ENCODE data around the gene GFI1B. TPM values are rescaled to one million over a fixed set of nuclear protein-coding genes. Genes with fewer than 3 reads are reported as not detected.
A peak's percentile ranks its signal among the peaks of the same experiment; 100 is the strongest.

The GFI1B gene
- total RNA-seq, 1 donor from 2014 or later = not detected

DNA sequence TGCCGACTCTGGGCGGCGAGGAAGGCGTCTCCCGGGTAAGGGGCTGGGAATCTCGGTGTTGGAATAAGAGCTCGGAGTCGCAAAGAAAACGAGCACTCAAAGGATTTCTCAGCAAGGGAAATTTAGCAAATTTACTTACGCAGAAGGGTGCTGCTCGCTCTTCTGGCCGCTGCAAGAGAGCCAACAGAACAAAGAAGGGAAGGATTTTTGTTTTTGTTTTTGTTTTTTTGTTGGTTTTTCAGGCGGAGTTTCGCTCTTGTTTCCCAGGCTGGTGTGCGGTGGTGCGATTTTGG, 52.6 kb downstream of the GFI1B start:
- Histone ChIP-seq H3K36me3 (no peaks in the 10 kb centered on the region), H3K9me3 (no peaks in the 10 kb centered on the region), H3K27ac (peak overlapping the region; percentile 80 to 91), H3K4me1 (peaks cover 10 to 23% of the 10 kb centered on the region in 2 donors), H3K4me3 (peak overlapping the region; percentile 86 to 96), H3K27me3 (no peaks in the 10 kb centered on the region)
- no peak for DNase-seq (ENCODE audit: low spot score in 2 of 2)
- intact Hi-C loops (cut with DNase I) = loop anchor here (2.0 to 5.0 kb wide), 2 partner anchors 118 to 306 kb away; partner anchors contain the start of gene SURF6
- TF ChIP-seq, protein P1, sequence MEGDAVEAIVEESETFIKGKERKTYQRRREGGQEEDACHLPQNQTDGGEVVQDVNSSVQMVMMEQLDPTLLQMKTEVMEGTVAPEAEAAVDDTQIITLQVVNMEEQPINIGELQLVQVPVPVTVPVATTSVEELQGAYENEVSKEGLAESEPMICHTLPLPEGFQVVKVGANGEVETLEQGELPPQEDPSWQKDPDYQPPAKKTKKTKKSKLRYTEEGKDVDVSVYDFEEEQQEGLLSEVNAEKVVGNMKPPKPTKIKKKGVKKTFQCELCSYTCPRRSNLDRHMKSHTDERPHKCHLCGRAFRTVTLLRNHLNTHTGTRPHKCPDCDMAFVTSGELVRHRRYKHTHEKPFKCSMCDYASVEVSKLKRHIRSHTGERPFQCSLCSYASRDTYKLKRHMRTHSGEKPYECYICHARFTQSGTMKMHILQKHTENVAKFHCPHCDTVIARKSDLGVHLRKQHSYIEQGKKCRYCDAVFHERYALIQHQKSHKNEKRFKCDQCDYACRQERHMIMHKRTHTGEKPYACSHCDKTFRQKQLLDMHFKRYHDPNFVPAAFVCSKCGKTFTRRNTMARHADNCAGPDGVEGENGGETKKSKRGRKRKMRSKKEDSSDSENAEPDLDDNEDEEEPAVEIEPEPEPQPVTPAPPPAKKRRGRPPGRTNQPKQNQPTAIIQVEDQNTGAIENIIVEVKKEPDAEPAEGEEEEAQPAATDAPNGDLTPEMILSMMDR (IDR thresholded peaks at IDR 0.05) = no peak

GRCh38 chr9:133031496-133031911, 53.0 kb downstream of the GFI1B start:
- Histone ChIP-seq H3K4me1 (peaks cover 10 to 23% of the 10 kb centered on the region in 2 donors), H3K27me3 (no peaks in the 10 kb centered on the region), H3K27ac (no peak overlapping the region), H3K9me3 (no peaks in the 10 kb centered on the region), H3K4me3 (peak overlapping the region; percentile 86 to 96), H3K36me3 (no peaks in the 10 kb centered on the region)
- intact Hi-C loops (cut with DNase I) = loop anchor here (2.0 to 5.0 kb wide), 2 partner anchors 117 to 306 kb away; partner anchors contain the start of gene SURF6
- TF ChIP-seq, protein P1 (IDR thresholded peaks at IDR 0.05) = no peak
- no peak for DNase-seq (ENCODE audit: low spot score in 2 of 2)

DNA sequence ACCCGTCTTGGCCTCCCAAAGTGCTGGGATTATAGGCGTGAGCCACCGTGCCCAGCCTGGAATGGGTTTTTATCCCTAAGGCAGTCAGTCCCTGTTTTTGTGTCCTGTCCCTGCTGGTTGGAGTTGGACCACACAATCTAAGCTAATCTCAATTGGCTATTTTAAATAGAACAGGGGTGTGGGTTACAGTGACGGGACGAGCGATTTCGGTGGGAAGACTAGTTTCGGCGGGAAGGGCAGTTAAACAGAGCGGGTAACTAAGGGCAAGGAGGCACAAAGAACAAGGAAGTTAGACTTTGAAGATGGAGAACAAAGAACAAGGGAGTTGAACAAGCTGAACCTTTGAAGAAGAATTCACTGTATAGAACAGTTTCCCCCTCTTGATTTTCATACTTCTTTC, 53.7 kb downstream of the GFI1B start:
- intact Hi-C loops (cut with DNase I) = loop anchor here (5.0 kb wide), 1 partner anchor 305 kb away; the partner anchor contains the start of gene SURF6
- no peaks in the 10 kb centered on the region for H3K9me3 ChIP-seq
- peaks cover 10 to 23% of the 10 kb centered on the region in 2 donors for H3K4me1 ChIP-seq
- TF ChIP-seq, protein P1 (IDR thresholded peaks at IDR 0.05) = no peak
- no peaks in the 10 kb centered on the region for H3K27me3 ChIP-seq
- no peaks in the 10 kb centered on the region for H3K36me3 ChIP-seq
- DNase-seq (ENCODE audit: low spot score in 2 of 2) = no peak
- H3K4me3 ChIP-seq = peak overlapping the region in 1 of 2 donors; percentile 96
- H3K27ac ChIP-seq = no peak overlapping the region

DNA sequence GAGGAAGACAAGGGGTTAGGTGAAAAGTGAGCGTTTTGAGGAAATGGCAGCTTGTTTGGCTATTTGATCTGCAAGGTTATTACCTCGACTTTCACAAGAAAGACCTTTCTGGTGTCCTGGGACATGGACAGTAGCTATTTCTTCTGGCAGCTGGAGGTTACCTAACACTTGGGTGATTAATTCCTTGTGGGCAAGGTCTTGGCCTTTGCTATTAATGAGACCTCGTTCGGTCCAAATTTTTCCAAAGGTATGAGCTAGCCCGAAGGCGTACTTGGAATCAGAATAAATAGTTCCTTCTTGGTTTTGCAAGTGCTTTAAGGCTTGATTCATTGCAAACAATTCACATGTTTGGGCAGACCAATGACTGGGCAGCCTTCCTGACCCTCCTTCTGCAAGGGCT, 57.2 kb downstream of the GFI1B start:
- peaks cover 10 to 15% of the 10 kb centered on the region in 2 donors for H3K4me1 ChIP-seq
- no peak overlapping the region for H3K4me3 ChIP-seq
- H3K27me3 ChIP-seq = no peaks in the 10 kb centered on the region
- H3K36me3 ChIP-seq = no peaks in the 10 kb centered on the region
- H3K27ac ChIP-seq = no peak overlapping the region
- intact Hi-C loops (cut with DNase I) = no loop called here
- no peak for DNase-seq (ENCODE audit: low spot score in 2 of 2)
- TF ChIP-seq, protein P1 (IDR thresholded peaks at IDR 0.05) = no peak
- H3K9me3 ChIP-seq = no peaks in the 10 kb centered on the region

DNA sequence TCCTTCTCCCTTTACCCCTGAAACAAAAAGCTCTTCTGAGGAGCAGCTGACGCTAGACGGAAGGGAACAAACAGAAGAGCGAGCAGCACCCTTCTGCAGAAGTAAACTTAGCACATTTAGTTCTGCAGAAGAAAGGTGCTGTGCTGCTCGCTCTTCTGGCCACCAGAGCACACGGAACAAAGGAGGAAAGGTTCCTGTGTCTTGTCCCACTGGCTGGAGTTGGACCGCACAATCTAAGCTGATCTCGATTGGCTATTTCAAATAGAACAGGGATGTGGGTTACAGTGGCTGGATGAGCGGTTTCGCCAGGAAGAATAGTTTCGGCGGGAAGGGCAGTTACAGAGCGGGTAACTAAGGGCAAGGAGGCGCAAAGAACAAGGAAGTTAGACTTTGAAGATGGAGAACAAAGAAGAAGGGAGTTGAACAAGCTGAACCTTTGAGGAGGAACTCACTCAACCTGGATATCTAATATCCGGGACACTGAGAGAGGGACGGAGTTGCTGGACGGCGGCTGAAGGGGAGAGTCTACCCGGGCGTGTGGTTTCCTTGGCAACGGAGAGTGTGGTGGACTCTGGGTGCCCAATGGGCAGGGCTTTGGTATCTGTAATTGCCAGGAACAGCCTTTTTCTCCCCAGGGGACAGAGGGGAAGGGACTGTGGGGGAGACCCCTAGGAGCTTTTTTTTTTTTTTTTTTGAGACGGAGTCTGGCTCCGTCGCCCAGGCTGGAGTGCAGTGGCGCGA, 59.5 kb downstream of the GFI1B start:
- Histone ChIP-seq H3K36me3 (peaks cover 13 to 14% of the 10 kb centered on the region in 2 donors), H3K27ac (no peak overlapping the region), H3K9me3 (no peaks in the 10 kb centered on the region), H3K4me3 (no peak overlapping the region), H3K27me3 (no peaks in the 10 kb centered on the region), H3K4me1 (no peaks in the 10 kb centered on the region)
- TF ChIP-seq, protein P1 (IDR thresholded peaks at IDR 0.05) = no peak
- intact Hi-C loops (cut with DNase I) = no loop called here
- no peak for DNase-seq (ENCODE audit: low spot score in 2 of 2)
